ENCODE measurements around the gene NOTCH1.

The NOTCH1 gene

GRCh38 chr9:136531904-136532798, 13.7 kb downstream of the NOTCH1 start:
- DNase-seq (ENCODE audit: low read depth in 2 of 2) = no peak

- no peak for DNase-seq (ENCODE audit: low read depth in 2 of 2)
These were observed 14.5 kb downstream of the NOTCH1 start for GRCh38 chr9:136531186-136531903.

GRCh38 chr9:136530461-136531089, 15.3 kb downstream of the NOTCH1 start:
- DNase-seq (ENCODE audit: low read depth in 2 of 2) = no peak

- no peak for DNase-seq (ENCODE audit: low read depth in 2 of 2)
These were observed 16.1 kb downstream of the NOTCH1 start for GRCh38 chr9:136529516-136530460.

DNA sequence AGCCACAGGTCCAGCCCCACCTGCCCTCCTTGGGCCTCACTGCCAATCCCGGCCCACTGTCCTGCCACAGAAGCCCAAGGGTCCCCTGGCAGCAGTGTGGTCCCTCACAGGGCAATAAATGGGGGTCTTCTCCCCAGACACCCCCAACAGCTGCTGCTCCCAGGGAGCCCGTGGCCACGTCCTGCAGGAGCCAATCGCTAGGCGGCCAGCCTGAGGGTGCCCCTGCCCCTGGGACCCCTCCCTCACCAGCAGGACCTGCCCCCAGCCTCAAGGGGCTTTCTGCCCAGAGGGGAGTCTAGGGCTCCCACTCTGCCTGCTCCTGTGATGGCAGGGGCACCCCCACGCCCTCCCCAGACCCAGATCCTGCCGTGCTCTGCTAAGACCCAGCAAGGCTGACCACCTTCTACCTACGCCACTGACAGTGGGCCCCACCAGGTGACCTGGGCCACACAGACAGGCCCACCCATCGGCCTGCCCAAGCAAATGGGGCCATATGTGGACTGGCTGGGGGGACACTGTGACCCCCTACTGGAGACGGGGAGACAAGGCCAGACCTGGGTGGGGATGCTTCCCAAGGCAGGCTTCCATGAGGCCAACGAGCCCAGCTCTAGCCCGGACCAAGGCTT, 17.0 kb downstream of the NOTCH1 start:
- no peak for DNase-seq (ENCODE audit: low read depth in 2 of 2)

- no peak for DNase-seq (ENCODE audit: low read depth in 2 of 2)
These were observed 17.8 kb downstream of the NOTCH1 start for GRCh38 chr9:136527721-136528710.

DNA sequence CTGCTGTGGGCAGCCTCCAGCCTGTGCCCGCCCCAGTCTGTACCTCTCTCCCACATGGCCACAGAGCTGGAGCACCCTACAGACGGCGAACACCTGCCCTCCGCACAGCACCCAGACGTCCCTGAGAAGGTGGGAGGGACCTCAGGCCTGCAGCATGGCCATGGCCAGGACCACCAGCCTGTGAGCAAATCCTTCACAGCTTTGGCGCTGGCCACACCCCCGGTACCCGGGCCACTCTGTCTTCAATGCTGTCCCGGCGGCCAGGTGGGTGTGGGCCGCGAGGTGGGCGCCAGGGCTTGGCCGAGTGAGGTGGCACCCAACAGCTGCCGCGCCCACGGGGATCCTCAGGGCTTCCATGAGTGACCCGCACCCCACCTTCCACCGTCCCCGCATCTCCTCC, 18.7 kb downstream of the NOTCH1 start:
- no peak for DNase-seq (ENCODE audit: low read depth in 2 of 2)

- DNase-seq (ENCODE audit: low read depth in 2 of 2) = no peak
These were observed 19.2 kb downstream of the NOTCH1 start for GRCh38 chr9:136526625-136527066.

GRCh38 chr9:136525841-136526499, 19.9 kb downstream of the NOTCH1 start:
- DNase-seq (ENCODE audit: low read depth in 2 of 2) = no peak

DNA sequence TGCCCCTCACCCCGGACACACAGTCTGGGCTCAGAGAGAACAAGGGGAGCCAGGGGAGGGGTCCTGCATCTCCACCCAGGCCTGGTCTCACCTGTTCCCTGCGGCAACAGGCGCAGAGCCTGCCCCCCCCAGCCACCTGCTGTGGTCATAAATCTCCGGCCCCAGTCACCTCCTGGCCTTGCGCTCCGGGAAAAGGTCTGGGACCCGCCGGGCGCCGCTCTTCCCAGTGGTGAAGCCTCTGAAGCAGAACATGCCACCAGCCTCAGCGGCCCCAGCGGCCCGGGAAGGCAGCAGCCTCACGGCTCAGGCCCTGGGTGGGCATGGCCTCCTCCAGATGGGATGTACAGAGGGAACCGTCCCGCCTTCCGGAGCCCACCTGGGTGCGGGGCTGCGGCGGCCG, 20.6 kb downstream of the NOTCH1 start:
- no peak for DNase-seq (ENCODE audit: low read depth in 2 of 2)

GRCh38 chr9:136522314-136523237, 23.3 kb downstream of the NOTCH1 start:
- DNase-seq (ENCODE audit: low read depth in 2 of 2) = no peak

- DNase-seq (ENCODE audit: low read depth in 2 of 2) = no peak
These were observed 24.3 kb downstream of the NOTCH1 start for GRCh38 chr9:136521537-136521936.

DNA sequence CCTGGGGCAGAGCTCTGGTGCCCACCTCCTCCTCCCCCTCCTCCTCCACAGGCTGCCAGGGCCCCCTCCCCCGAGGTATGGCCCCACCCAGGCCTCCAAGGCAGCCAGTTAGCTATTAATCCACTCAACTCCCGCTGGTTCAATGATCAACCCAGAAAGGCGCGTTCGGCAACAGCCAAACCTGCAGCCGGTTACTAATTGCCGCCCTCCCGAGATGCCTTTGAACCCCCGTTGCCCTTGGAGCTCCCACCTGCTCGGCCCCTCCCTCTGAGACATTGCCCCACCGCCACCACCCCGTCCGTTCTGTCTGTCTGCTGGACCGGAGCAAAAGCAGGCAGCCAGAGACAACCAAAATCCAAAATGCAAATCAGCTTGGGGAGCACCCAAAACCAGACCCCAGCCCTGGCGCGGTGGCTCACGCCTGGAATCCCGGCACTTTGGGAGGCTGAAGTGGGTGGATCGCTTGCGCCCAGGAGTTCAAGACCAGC, 25.8 kb downstream of the NOTCH1 start:
- no peak for DNase-seq (ENCODE audit: low read depth in 2 of 2)

DNA sequence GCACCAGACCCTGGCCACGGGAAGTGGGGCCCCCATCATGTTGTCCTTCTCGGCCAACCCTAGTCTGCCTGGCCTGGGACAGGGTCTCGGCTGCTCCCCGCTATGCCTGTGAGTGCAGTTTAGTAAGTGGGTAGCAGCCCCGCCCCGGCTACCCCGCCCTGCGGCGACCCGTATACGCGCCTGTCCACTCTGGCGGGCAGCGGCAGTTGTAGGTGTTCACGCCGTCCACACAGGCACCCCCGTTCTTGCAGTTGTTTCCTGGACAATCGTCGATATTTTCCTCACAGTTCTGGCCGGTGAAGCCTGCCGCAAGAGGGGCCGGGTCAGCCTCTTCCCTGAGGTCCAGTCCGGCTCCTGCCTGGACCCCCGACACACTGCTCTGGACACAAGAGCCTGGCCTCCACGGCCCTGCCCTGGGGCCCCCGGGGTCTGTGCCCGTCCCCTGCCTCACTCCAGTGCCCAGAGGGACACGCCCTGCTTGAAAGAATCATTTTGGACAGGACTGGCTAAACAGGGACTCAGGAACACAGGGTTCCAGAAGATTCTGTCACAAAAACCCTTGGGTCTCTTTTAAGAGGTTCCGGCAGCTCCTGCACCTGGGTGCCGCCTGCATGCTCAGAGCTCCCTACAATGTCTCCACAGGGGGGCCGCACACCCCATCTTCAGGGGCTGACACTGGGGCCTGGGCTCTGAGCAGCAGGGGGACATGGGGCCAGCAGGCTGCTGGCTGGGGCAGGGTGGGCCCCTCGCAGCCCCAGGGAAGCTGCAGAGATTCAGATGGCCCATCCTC, 26.4 kb downstream of the NOTCH1 start:
- no peak for DNase-seq (ENCODE audit: low read depth in 2 of 2)

DNA sequence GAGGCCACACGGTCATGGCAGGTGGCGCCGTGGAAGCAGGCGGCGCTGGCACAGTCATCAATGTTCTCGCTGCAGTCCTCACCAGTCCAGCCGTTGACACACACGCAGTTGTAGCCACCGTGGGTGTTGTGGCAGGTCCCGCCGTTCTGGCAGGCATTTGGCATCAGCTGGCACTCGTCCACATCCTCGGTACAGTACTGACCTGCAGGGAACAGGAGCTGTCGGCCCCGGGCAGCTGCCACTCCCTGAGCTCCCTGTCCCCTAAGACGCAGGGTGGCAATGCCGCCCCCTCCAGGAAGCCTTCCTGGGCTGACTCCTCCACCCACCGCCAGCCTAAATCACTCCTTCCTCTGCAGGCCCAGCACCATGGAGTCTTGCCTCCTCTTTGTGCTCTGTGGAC, 27.2 kb downstream of the NOTCH1 start:
- no peak for DNase-seq (ENCODE audit: low read depth in 2 of 2)

GRCh38 chr9:136517950-136518349, 27.9 kb downstream of the NOTCH1 start:
- no peak for DNase-seq (ENCODE audit: low read depth in 2 of 2)

Measured in stimulated activated CD8-positive, alpha-beta memory T cell treated with anti-CD3 and anti-CD28 coated beads, Interleukin-15, amount 100 ng/mL, for 4 hours (primary cell).